ENCODE data around the gene CIDEB. TPM values are rescaled to one million over a fixed set of nuclear protein-coding genes. Genes with fewer than 3 reads are reported as not detected.

The CIDEB gene
- total RNA-seq, 1 experiment from 2014 or later, result 0.22 TPM

GRCh38 chr14:24330973-24331674 is 23.3 kb upstream of the CIDEB start:
- CTCF ChIA-PET, result interaction anchor here (3.8 to 6.3 kb wide), 2 partner anchors 100 to 105 kb away, joined by 82 to 162 read pairs; partner anchors contain the start of genes CBLN3 and KHNYN
- POLR2A ChIA-PET, result interaction anchor here (1.3 to 4.2 kb wide), 2 partner anchors 100 to 106 kb away, joined by 5 to 38 read pairs; partner anchors contain the start of genes CBLN3 and KHNYN
- no peak overlapping the region for H3K27ac ChIP-seq (ENCODE audit: low read depth, low read length)

GRCh38 chr14:24329736-24330135 is 22.0 kb upstream of the CIDEB start:
- Histone ChIP-seq H3K9ac (ENCODE audit: low read length) (no peak overlapping the region), H3K9me2 (ENCODE audit: insufficient read depth) (no peaks in the 10 kb centered on the region), H2AFZ (ENCODE audit: low read depth, low read length, poor library complexity, severe bottlenecking) (no peak overlapping the region), H3K79me2 (ENCODE audit: insufficient read depth, low read length) (no peaks in the 10 kb centered on the region), H3K36me3 (ENCODE audit: control insufficient read depth in 1 of 2, insufficient read depth in 2 of 2, low read length in 2 of 2) (no peaks in the 10 kb centered on the region), H4K20me1 (ENCODE audit: insufficient read depth) (no peaks in the 10 kb centered on the region), H3K27me3 (ENCODE audit: insufficient read depth, low read length) (no peaks in the 10 kb centered on the region), H3K4me3 (replicated peaks in 1 of 2; ENCODE audit: low read depth in 1 of 2, low read length in 2 of 2) (no peak overlapping the region), H3K27ac (ENCODE audit: low read depth, low read length) (no peak overlapping the region), H3K4me1 (ENCODE audit: control insufficient read depth in 1 of 2, insufficient read depth in 2 of 2, low read length in 2 of 2) (peaks cover 4 to 12% of the 10 kb centered on the region in 2 experiments), H3K4me2 (ENCODE audit: low read length) (no peak overlapping the region), H3K9me3 (ENCODE audit: control insufficient read depth in 1 of 2, insufficient read depth in 1 of 2, low read depth in 1 of 2, low read length in 2 of 2) (no peaks in the 10 kb centered on the region)
- intact Hi-C loops (cut with micrococcal nuclease), result no loop called here
- ChIA-PET POLR2A (interaction anchor here (1.1 kb wide), 1 partner anchor 102 kb away, joined by 4 read pairs; no protein-coding TSS in a partner anchor), RAD21 (ENCODE audit: low non-redundant PET in 1 of 2, low total read pairs in 2 of 2, uncharacterized antibody in 2 of 2, unreplicated experiment in 2 of 2) (interaction anchor here in 1 of 2 experiments (0.8 kb wide), 1 partner anchor 102 kb away, joined by 3 read pairs; no protein-coding TSS in a partner anchor), CTCF (interaction anchor here (1.4 to 2.9 kb wide), 2 partner anchors 102 to 107 kb away, joined by 9 to 17 read pairs; no protein-coding TSS in a partner anchor)
- TF ChIP-seq REST (IDR thresholded peaks at IDR 0.05; ENCODE audit: low read depth) (no peak), RAD21 (IDR thresholded peaks at IDR 0.05; ENCODE audit: low read depth) (no peak)
- no TSS peak for BruUV-seq (replicated peaks)
- ATAC-seq, result no peak
- no peak for DNase-seq (ENCODE audit: low read depth, low spot score)

More at GRCh38 chr14:24330973-24331674, 23.3 kb upstream of the CIDEB start:
- no peaks in the 10 kb centered on the region for H3K9me2 ChIP-seq (ENCODE audit: insufficient read depth)
- H3K36me3 ChIP-seq (ENCODE audit: control insufficient read depth in 1 of 2, insufficient read depth in 2 of 2, low read length in 2 of 2), result no peaks in the 10 kb centered on the region
- no peaks in the 10 kb centered on the region for H3K27me3 ChIP-seq (ENCODE audit: insufficient read depth, low read length)
- no peak overlapping the region for H3K4me3 ChIP-seq (replicated peaks in 1 of 2; ENCODE audit: low read depth in 1 of 2, low read length in 2 of 2)
- H3K9ac ChIP-seq (ENCODE audit: low read length), result no peak overlapping the region
- no TSS peak for BruUV-seq (replicated peaks)
- DNase-seq (ENCODE audit: low read depth, low spot score) (no peak), ATAC-seq (no peak)
- RAD21 ChIA-PET (ENCODE audit: low non-redundant PET in 1 of 2, low total read pairs in 2 of 2, uncharacterized antibody in 2 of 2, unreplicated experiment in 2 of 2), result interaction anchor here in 1 of 2 experiments (1.7 kb wide), 1 partner anchor 100 kb away, joined by 6 read pairs; no protein-coding TSS in a partner anchor
- H4K20me1 ChIP-seq (ENCODE audit: insufficient read depth), result no peaks in the 10 kb centered on the region
- H3K4me1 ChIP-seq (ENCODE audit: control insufficient read depth in 1 of 2, insufficient read depth in 2 of 2, low read length in 2 of 2), result peaks cover 4 to 12% of the 10 kb centered on the region in 2 experiments
- TF ChIP-seq EZH2phosphoT487 (IDR thresholded peaks at IDR 0.05; ENCODE audit: borderline replicate concordance) (no peak), CBX3 (IDR thresholded peaks at IDR 0.05; ENCODE audit: low read depth) (no peak), FOSL1 (IDR thresholded peaks at IDR 0.05; ENCODE audit: low read depth) (no peak), RAD21 (IDR thresholded peaks at IDR 0.05; ENCODE audit: low read depth) (no peak), CEBPB (IDR thresholded peaks at IDR 0.05; ENCODE audit: low read depth) (no peak)
- H3K79me2 ChIP-seq (ENCODE audit: insufficient read depth, low read length), result no peaks in the 10 kb centered on the region
- H2AFZ ChIP-seq (ENCODE audit: low read depth, low read length, poor library complexity, severe bottlenecking), result no peak overlapping the region
- no peaks in the 10 kb centered on the region for H3K9me3 ChIP-seq (ENCODE audit: control insufficient read depth in 1 of 2, insufficient read depth in 1 of 2, low read depth in 1 of 2, low read length in 2 of 2)
- intact Hi-C loops (cut with micrococcal nuclease), result no loop called here
- no peak overlapping the region for H3K4me2 ChIP-seq (ENCODE audit: low read length)

Measured in HCT116 (cell line).